K562 (cell line): ENCODE data around the gene MARK2. TPM values are rescaled to one million over a fixed set of nuclear protein-coding genes. Genes with fewer than 3 reads are reported as not detected.

Experiments used
- ATAC-seq: fragments of 200-7000 bp; cut with Tn5 transposase; 3 replicates; pipeline ENCODE4 v1.9.1; 2020; ENCODE audit warnings: moderate library complexity
- BruUV-seq: library from RNA; stranded (reverse); fragments of 400-500 nt; replicated peaks from 2 replicates; lab custom pipeline; 2021; lab: Mats Ljungman, UMichigan
- CTCF ChIA-PET: fragments of 300-600 bp; formaldehyde crosslinking; extraction: SDS; loops from one replicate; lab custom pipeline; 2021; ENCODE audit warnings: low intra/inter-chr PET ratio; lab: Yijun Ruan, JAX
- POLR2A ChIA-PET: fragments of 300-600, 350-650 bp; sonication (Branson Sonifier 250); formaldehyde crosslinking; extraction: SDS; loops from one replicate; lab custom pipeline; 2021; ENCODE audit warnings: antibody characterized with exemption, inconsistent platforms; lab: Yijun Ruan, JAX
- DNase-seq, 4 experiments: peaks; one replicate each; pipeline versions ENCODE4 v3.0.0 to v3.0.0-alpha.2; 2011 to 2018; ENCODE audit warnings: low spot score in 3 of 4, mixed read lengths in 3 of 4; ENCODE audit errors: extremely low read depth in 1 of 4
- FAIRE-seq: peaks from 2 replicates; lab custom pipeline; 2011; peaks lifted over from hg19 to GRCh38; lab: Jason Lieb, UNC
- H2AFZ ChIP-seq: 2 replicates; pipeline ENCODE4 v1.6.0; 2011; ENCODE audit warnings: low read depth, low read length, control low read depth, inconsistent platforms
- H3K27ac ChIP-seq: fragments of 200-600 bp; 3 replicates; pipeline ENCODE4 v1.8.0; 2011; ENCODE audit warnings: low read depth, mild to moderate bottlenecking, control low read depth, inconsistent platforms, low read length, moderate library complexity, mixed read lengths; ENCODE audit errors: extremely low read depth
- H3K27me3 ChIP-seq, 2 experiments: fragments of 300-600 bp in 1 of 2; 2 replicates in 1 of 2; 3 replicates in 1 of 2; pipeline versions ENCODE4 v1.6.0 to v1.8.0; 2011; ENCODE audit warnings: inconsistent platforms in 2 of 2, low read length in 2 of 2, mild to moderate bottlenecking in 1 of 2, mixed read lengths in 1 of 2, moderate library complexity in 1 of 2; ENCODE audit not compliant: control insufficient read depth in 2 of 2, insufficient read depth in 2 of 2
- H3K36me3 ChIP-seq: fragments of 300-600 bp; 3 replicates; pipeline ENCODE4 v1.8.0; 2011; ENCODE audit warnings: mild to moderate bottlenecking, low read length, inconsistent platforms; ENCODE audit not compliant: control insufficient read depth, insufficient read depth
- H3K4me1 ChIP-seq, 2 experiments: fragments of 200-600 bp in 1 of 2; replicated peaks in 1 of 2; 2 replicates in 1 of 2; 3 replicates in 1 of 2; pipeline versions ENCODE4 v1.5.1 to v1.8.0; 2011; ENCODE audit warnings: inconsistent platforms in 2 of 2, low read length in 2 of 2, mild to moderate bottlenecking in 1 of 2, mixed read lengths in 1 of 2, moderate library complexity in 1 of 2; ENCODE audit not compliant: control insufficient read depth in 2 of 2, insufficient read depth in 2 of 2
- H3K4me2 ChIP-seq: 2 replicates; pipeline ENCODE4 v1.6.1; 2011; ENCODE audit warnings: low read length, control low read depth, inconsistent platforms, mixed read lengths; ENCODE audit not compliant: insufficient read depth
- H3K4me3 ChIP-seq: fragments of 200-600 bp; sonication (generic), shearing (Covaris generic); 2 replicates; pipeline ENCODE4 v1.5.1; 2016; ENCODE audit warnings: control low read depth, inconsistent platforms
- H3K79me2 ChIP-seq: fragments of 200-600 bp; 3 replicates; pipeline ENCODE4 v1.8.0; 2011; ENCODE audit warnings: low read length, inconsistent platforms; ENCODE audit not compliant: control insufficient read depth, insufficient read depth
- H3K9ac ChIP-seq, 2 experiments: 2 replicates each; pipeline versions ENCODE4 v1.6.0 to v1.6.1; 2011; ENCODE audit warnings: low read depth in 2 of 2, low read length in 2 of 2, control low read depth in 1 of 2, inconsistent platforms in 1 of 2, mild to moderate bottlenecking in 1 of 2, mixed read lengths in 1 of 2; ENCODE audit not compliant: insufficient read depth in 1 of 2
- H3K9me1 ChIP-seq: one replicate; pipeline ENCODE4 v1.6.0; 2011; ENCODE audit warnings: inconsistent platforms, mild to moderate bottlenecking, low read length, moderate library complexity; ENCODE audit not compliant: control insufficient read depth, insufficient read depth
- H3K9me3 ChIP-seq: replicated peaks from 2 replicates; pipeline ENCODE4 v1.5.1; 2011; ENCODE audit warnings: low read depth, low read length, inconsistent platforms; ENCODE audit not compliant: control insufficient read depth, insufficient read depth
- H4K20me1 ChIP-seq: replicated peaks from 2 replicates; pipeline ENCODE4 v1.6.1; 2011; ENCODE audit warnings: low read length, inconsistent platforms, mixed read lengths; ENCODE audit not compliant: control insufficient read depth, insufficient read depth
- AFF1 ChIP-seq, 2 experiments: fragments of 450-650 bp; IDR thresholded peaks; 2 replicates each; pipeline ENCODE4 v1.6.1; 2018; ENCODE audit warnings: mild to moderate bottlenecking in 2 of 2, low read depth in 1 of 2; ENCODE audit not compliant: partially characterized antibody in 2 of 2
- ARID3A ChIP-seq: IDR thresholded peaks from 2 replicates; pipeline ENCODE4 v1.6.1; 2012; ENCODE audit warnings: low read depth, low read length, improper control_type of control experiment, borderline replicate concordance
- CEBPG ChIP-seq, 3 experiments: fragments of 200-800 bp in 1 of 3; sonication (Bioruptor generic) in 1 of 3; sonication (generic) in 1 of 3; formaldehyde crosslinking in 1 of 3; IDR thresholded peaks in 2 of 3; conservative IDR thresholded peaks in 1 of 3; 2 replicates each; pipeline versions ENCODE4 v1.6.1 to v1.8.0; 2016 to 2022; ENCODE audit warnings: missing compliant biosample characterization in 2 of 3, missing genetic modification characterization in 2 of 3, mild to moderate bottlenecking in 1 of 3, missing genetic modification reagents in 1 of 3
- ELF2 ChIP-seq: fragments of 250-450 bp; sonication (Bioruptor Pico); IDR thresholded peaks from 2 replicates; pipeline ENCODE4 v1.5.0; 2021; ENCODE audit warnings: mild to moderate bottlenecking
- EZH2 ChIP-seq: IDR thresholded peaks from 2 replicates; pipeline ENCODE4 v1.6.1; 2012; ENCODE audit warnings: low read depth, mild to moderate bottlenecking, inconsistent platforms, low read length, borderline replicate concordance
- GABPB1 ChIP-seq: sonication (generic); formaldehyde crosslinking; IDR thresholded peaks from 2 replicates; pipeline ENCODE4 v1.8.0; 2022; ENCODE audit warnings: mild to moderate bottlenecking, missing genetic modification reagents
- MCM7 ChIP-seq, 2 experiments: fragments of 450-650 bp; IDR thresholded peaks; 2 replicates each; pipeline ENCODE4 v1.6.1; 2016 to 2018
- NR2C2 ChIP-seq, 2 experiments: fragments of 200-800 bp in 1 of 2; sonication (Bioruptor generic) in 1 of 2; sonication (generic) in 1 of 2; formaldehyde crosslinking in 1 of 2; IDR thresholded peaks; 2 replicates each; pipeline versions ENCODE4 v1.6.1 to v1.8.0; 2016 to 2022; ENCODE audit warnings: mild to moderate bottlenecking in 1 of 2, missing compliant biosample characterization in 1 of 2, missing genetic modification characterization in 1 of 2, missing genetic modification reagents in 1 of 2
- NR2F6 ChIP-seq: fragments of 450-650 bp; formaldehyde crosslinking; IDR thresholded peaks from 2 replicates; pipeline ENCODE4 v1.4.0; 2020; ENCODE audit warnings: mild to moderate bottlenecking
- PHF20 ChIP-seq: fragments of 450-650 bp; IDR thresholded peaks from 2 replicates; pipeline ENCODE4 v1.6.1; 2018; ENCODE audit not compliant: partially characterized antibody
- STAG1 ChIP-seq: sonication (generic); formaldehyde crosslinking; IDR thresholded peaks from 2 replicates; pipeline ENCODE4 v1.5.0; 2020; ENCODE audit warnings: missing genetic modification reagents, borderline replicate concordance
- TAF7 ChIP-seq: fragments of 450-650 bp; IDR thresholded peaks from 2 replicates; pipeline ENCODE4 v1.6.1; 2016; ENCODE audit warnings: missing genetic modification characterization, missing compliant biosample characterization
- ZNF217 ChIP-seq: sonication (generic); formaldehyde crosslinking; IDR thresholded peaks from 2 replicates; pipeline ENCODE4 v1.8.0; 2022; ENCODE audit warnings: mild to moderate bottlenecking, missing genetic modification reagents
- ZNF253 ChIP-seq: fragments of 250-450 bp; sonication (Bioruptor Pico); conservative IDR thresholded peaks from 2 replicates; pipeline ENCODE4 v1.6.1; 2021; ENCODE audit warnings: mild to moderate bottlenecking
- ZNF282 ChIP-seq: sonication (generic); formaldehyde crosslinking; IDR thresholded peaks from 2 replicates; pipeline ENCODE4 v1.8.1; 2023; ENCODE audit warnings: missing genetic modification reagents
- ZNF384 ChIP-seq: IDR thresholded peaks from 2 replicates; pipeline ENCODE4 v1.6.1; 2012; ENCODE audit warnings: low read depth, low read length, improper control_type of control experiment
- WGBS: fragments of 100-300 bp; shearing (Covaris generic); methylation state at CpG from one replicate; pipeline ENCODE4 v1.1.6; 2016; ENCODE audit warnings: low coverage, mixed read lengths; ENCODE audit not compliant: insufficient coverage; ENCODE audit errors: missing lambda C conversion rate; 5-methylcytosine and 5-hydroxymethylcytosine counted together
- in situ Hi-C: fragments of 300-500 bp; cut with MboI; formaldehyde crosslinking; loops from 4 replicates; pipeline ENCODE4 v1.15.0; 2018; ENCODE audit warnings: inconsistent platforms, mixed read lengths
- intact Hi-C: fragments of 100-400 bp; cut with micrococcal nuclease; formaldehyde crosslinking; loops from 2 replicates; pipeline ENCODE4 v1.14.2; 2022
- polyA plus RNA-seq, 8 experiments: library from polyadenylated mRNA; depleted of rRNA in 4 of 8; stranded (reverse) in 5 of 8; unstranded in 3 of 8; fragments of >200 nt; fragmentation: Nextera tagmentation in 2 of 8; fragmentation: Illumina TruSeq in 1 of 8; extraction: Ambion mirVana in 2 of 8; extraction: Trizol in 1 of 8; gene quantifications; 2 replicates each; pipeline versions ENCODE4 v1.2.1 to v1.2.3, GENCODE V29; 2011 to 2014; ENCODE audit warnings: inconsistent platforms in 1 of 8, missing spikeins in 1 of 8
- total RNA-seq, 7 experiments: library from RNA; depleted of rRNA in 6 of 7; stranded (reverse); fragments of >200 nt in 6 of 7; fragmentation: Illumina TruSeq in 2 of 7; extraction: Trizol in 2 of 7; gene quantifications; 2 replicates each; pipeline versions ENCODE4 v1.2.1 to v1.2.3, GENCODE V29; 2011 to 2021; ENCODE audit warnings: low replicate concordance in 1 of 7

MARK2 gene
- total and polyA plus RNA-seq, 9 of the 15 experiments (the other 6 are each of a cell fraction or from before 2014, with no cell fraction given), result 0.32 to 43.5 (median 15.1) TPM

- TF ChIP-seq STAG1, result no peak
- TF ChIP-seq ZNF217, result no peak
- peak; percentile 72 for TF ChIP-seq ZNF384
- no peak for TF ChIP-seq ZNF253 (CRISPR knock-in tag)
- TF ChIP-seq ZNF282 (CRISPR knock-in tag), result no peak
These were observed 27.3 kb downstream of the MARK2 start (continued) for GRCh38 chr11:63866211-63866610.

GRCh38 chr11:63867511-63867910, 28.6 kb downstream of the MARK2 start:
- peaks cover 38% of the 10 kb centered on the region; the same call in 2 of the 3 replicates for H3K36me3 ChIP-seq
- TSS peak; percentile 18 for BruUV-seq
- in situ Hi-C loops, result no loop called here
- DNase-seq (no peak), FAIRE-seq (no peak), ATAC-seq (no peak)
- H3K4me3 ChIP-seq, result no peak overlapping the region
- CTCF ChIA-PET, result no interaction called here
- no peak overlapping the region for H2AFZ ChIP-seq
- H3K27me3 ChIP-seq, result no peaks in the 10 kb centered on the region
- peaks cover 71% of the 10 kb centered on the region for H3K79me2 ChIP-seq
- H3K9me1 ChIP-seq, result no peaks in the 10 kb centered on the region
- no peak overlapping the region for H3K4me2 ChIP-seq
- H3K9ac ChIP-seq, result no peak overlapping the region
- 90% methylated on average over 4 of the region's 4 CpGs for WGBS
- intact Hi-C loops, result no loop called here
- no peak overlapping the region for H3K27ac ChIP-seq
- H3K4me1 ChIP-seq, result peaks cover 6 to 20% of the 10 kb centered on the region in 2 experiments
- H3K9me3 ChIP-seq, result no peaks in the 10 kb centered on the region
- H4K20me1 ChIP-seq, result peaks cover 4% of the 10 kb centered on the region; the same call in 1 of the 2 replicates
- POLR2A ChIA-PET, result interaction anchor here (0.8 to 1.0 kb wide), 2 partner anchors 9 to 11 kb away, joined by 3 to 5 read pairs; no protein-coding TSS in a partner anchor
- TF ChIP-seq ELF2 (no peak), GABPB1 (no peak), NR2F6 (CRISPR knock-in tag) (no peak), AFF1 (IDR thresholded peaks at IDR 0.05; ENCODE audit: low read depth in 1 of 2, partially characterized antibody in 2 of 2) (no peak), MCM7 (IDR thresholded peaks at IDR 0.05) (no peak), PHF20 (no peak), ARID3A (no peak), EZH2 (no peak), TAF7 (tag) (no peak), NR2C2 (CRISPR knock-in tag; IDR thresholded peaks at IDR 0.05) (no peak), NR2C2 (tag; IDR thresholded peaks at IDR 0.05) (no peak), CEBPG (CRISPR knock-in tag; IDR thresholded peaks at IDR 0.05) (no peak), CEBPG (tag; conservative IDR thresholded peaks at IDR 0.05 in 1 of 2, IDR thresholded peaks at IDR 0.05 in 1 of 2) (no peak)
